ENCODE results near the gene SRRM3. TPM values are rescaled to one million over a fixed set of nuclear protein-coding genes. Genes with fewer than 3 reads are reported as not detected.

SRRM3 gene
- total RNA-seq, 3 donors from 2014 or later (not counting 1 experiment from before 2014, with no cell fraction given): not detected

GRCh38 chr7:76216381-76217082 lies 14.8 kb downstream of the SRRM3 start:
- ATAC-seq (no peak), DNase-seq (no peak)
- no peak overlapping the region for H3K4me3 Mint-ChIP-seq
- H3K4me1 Mint-ChIP-seq: no peaks in the 10 kb centered on the region
- Histone ChIP-seq H3K9me3 (ENCODE audit: control insufficient read depth, insufficient read depth, low read length) (no peaks in the 10 kb centered on the region), H3K4me3 (ENCODE audit: low read length) (no peak overlapping the region), H3K27me3 (ENCODE audit: control insufficient read depth, insufficient read depth, low read length) (no peaks in the 10 kb centered on the region), H3K4me1 (ENCODE audit: control insufficient read depth, insufficient read depth, low read length) (no peaks in the 10 kb centered on the region), H3K36me3 (ENCODE audit: control insufficient read depth, insufficient read depth, low read length) (no peaks in the 10 kb centered on the region), H3K27ac (ENCODE audit: low read length) (no peak overlapping the region)
- H3K27me3 Mint-ChIP-seq (ENCODE audit: low read depth in 2 of 2): peaks cover under 1 to 10% of the 10 kb centered on the region in 2 donors
- TF ChIP-seq, protein P1, sequence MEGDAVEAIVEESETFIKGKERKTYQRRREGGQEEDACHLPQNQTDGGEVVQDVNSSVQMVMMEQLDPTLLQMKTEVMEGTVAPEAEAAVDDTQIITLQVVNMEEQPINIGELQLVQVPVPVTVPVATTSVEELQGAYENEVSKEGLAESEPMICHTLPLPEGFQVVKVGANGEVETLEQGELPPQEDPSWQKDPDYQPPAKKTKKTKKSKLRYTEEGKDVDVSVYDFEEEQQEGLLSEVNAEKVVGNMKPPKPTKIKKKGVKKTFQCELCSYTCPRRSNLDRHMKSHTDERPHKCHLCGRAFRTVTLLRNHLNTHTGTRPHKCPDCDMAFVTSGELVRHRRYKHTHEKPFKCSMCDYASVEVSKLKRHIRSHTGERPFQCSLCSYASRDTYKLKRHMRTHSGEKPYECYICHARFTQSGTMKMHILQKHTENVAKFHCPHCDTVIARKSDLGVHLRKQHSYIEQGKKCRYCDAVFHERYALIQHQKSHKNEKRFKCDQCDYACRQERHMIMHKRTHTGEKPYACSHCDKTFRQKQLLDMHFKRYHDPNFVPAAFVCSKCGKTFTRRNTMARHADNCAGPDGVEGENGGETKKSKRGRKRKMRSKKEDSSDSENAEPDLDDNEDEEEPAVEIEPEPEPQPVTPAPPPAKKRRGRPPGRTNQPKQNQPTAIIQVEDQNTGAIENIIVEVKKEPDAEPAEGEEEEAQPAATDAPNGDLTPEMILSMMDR (IDR thresholded peaks at IDR 0.05): no peak
- whole genome bisulfite sequencing (ENCODE audit: insufficient coverage): 47% methylated on average over 9 of the region's 9 CpGs
- H3K9me3 Mint-ChIP-seq: no peaks in the 10 kb centered on the region
- no peak overlapping the region for H3K27ac Mint-ChIP-seq
- H3K36me3 Mint-ChIP-seq: no peaks in the 10 kb centered on the region
- intact Hi-C loops (cut with micrococcal nuclease): no loop called here

- TF ChIP-seq, protein P1 (IDR thresholded peaks at IDR 0.05): no peak
- Histone ChIP-seq H3K4me3 (ENCODE audit: low read length) (no peak overlapping the region), H3K27ac (ENCODE audit: low read length) (no peak overlapping the region), H3K4me1 (ENCODE audit: control insufficient read depth, insufficient read depth, low read length) (no peaks in the 10 kb centered on the region), H3K36me3 (ENCODE audit: control insufficient read depth, insufficient read depth, low read length) (no peaks in the 10 kb centered on the region), H3K9me3 (ENCODE audit: control insufficient read depth, insufficient read depth, low read length) (no peaks in the 10 kb centered on the region), H3K27me3 (ENCODE audit: control insufficient read depth, insufficient read depth, low read length) (no peaks in the 10 kb centered on the region)
- no peaks in the 10 kb centered on the region for H3K4me1 Mint-ChIP-seq
- DNase-seq: no peak
- intact Hi-C loops (cut with micrococcal nuclease): no loop called here
- no peak overlapping the region for H3K4me3 Mint-ChIP-seq
- H3K27me3 Mint-ChIP-seq (ENCODE audit: low read depth in 2 of 2): peaks cover 12 to 19% of the 10 kb centered on the region in 2 donors
- H3K9me3 Mint-ChIP-seq: no peaks in the 10 kb centered on the region
- H3K27ac Mint-ChIP-seq: no peak overlapping the region
- ATAC-seq: no peak
- H3K36me3 Mint-ChIP-seq: no peaks in the 10 kb centered on the region
- WGBS (ENCODE audit: insufficient coverage): 54% methylated on average over 6 of the region's 6 CpGs
These were observed 16.4 kb downstream of the SRRM3 start for GRCh38 chr7:76217942-76218566.

DNA sequence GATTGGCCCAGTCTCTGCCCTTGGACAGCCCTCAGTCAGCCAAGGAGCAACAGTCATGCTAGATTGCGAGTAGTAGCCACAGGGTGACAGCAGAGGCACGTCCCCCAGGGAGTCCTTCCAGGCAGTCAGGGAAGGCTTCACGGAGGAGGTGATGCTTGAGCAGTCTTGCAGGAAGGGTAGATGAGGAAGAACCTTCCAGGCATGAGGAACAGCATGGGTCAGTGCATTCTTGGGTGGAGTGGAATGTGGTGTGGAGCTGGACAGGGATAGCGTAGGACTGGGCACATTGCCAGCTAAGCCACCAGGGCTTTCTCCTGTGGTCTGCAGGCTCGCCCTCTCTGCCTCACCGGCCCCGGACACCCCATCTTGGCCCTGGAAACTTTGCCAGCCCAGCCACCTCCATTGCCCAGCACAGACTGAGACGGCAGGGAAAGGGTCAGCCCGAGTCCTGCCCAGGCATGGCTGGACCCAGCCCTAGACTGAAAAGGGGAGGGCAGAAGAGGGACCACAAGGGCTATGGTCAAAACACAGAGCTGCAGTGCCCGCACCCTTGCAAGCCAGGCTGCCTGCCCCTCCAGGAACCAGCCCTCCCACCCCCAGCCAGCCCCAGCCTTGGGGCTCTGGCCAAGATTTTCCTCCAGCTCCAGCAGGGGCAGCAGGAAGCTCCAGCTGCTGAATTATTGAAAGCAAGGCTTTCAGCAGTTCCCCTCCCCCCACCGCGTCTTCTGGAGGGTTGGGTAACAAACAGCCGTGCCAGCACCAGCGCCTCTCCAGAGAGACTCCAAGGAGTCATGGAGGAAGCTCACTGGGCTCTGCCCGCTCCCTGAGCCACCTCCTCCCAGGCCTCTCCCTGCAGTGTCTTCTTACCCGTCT lies 18.7 kb downstream of the SRRM3 start:
- no peaks in the 10 kb centered on the region for H3K9me3 ChIP-seq (ENCODE audit: control insufficient read depth, insufficient read depth, low read length)
- H3K27ac ChIP-seq (ENCODE audit: low read length): no peak overlapping the region
- H3K27ac Mint-ChIP-seq: no peak overlapping the region
- H3K36me3 ChIP-seq (ENCODE audit: control insufficient read depth, insufficient read depth, low read length): no peaks in the 10 kb centered on the region
- no peak overlapping the region for H3K4me3 ChIP-seq (ENCODE audit: low read length)
- H3K4me1 Mint-ChIP-seq: no peaks in the 10 kb centered on the region
- no peaks in the 10 kb centered on the region for H3K36me3 Mint-ChIP-seq
- TF ChIP-seq, protein P1 (IDR thresholded peaks at IDR 0.05): no peak
- intact Hi-C loops (cut with micrococcal nuclease): no loop called here
- H3K9me3 Mint-ChIP-seq: no peaks in the 10 kb centered on the region
- peaks cover 3% of the 10 kb centered on the region for H3K27me3 ChIP-seq (ENCODE audit: control insufficient read depth, insufficient read depth, low read length)
- no peak for DNase-seq
- WGBS (ENCODE audit: insufficient coverage): 43% methylated on average over 16 of the region's 16 CpGs
- H3K4me1 ChIP-seq (ENCODE audit: control insufficient read depth, insufficient read depth, low read length): no peaks in the 10 kb centered on the region
- peaks cover 15 to 23% of the 10 kb centered on the region in 2 donors for H3K27me3 Mint-ChIP-seq (ENCODE audit: low read depth in 2 of 2)
- no peak overlapping the region for H3K4me3 Mint-ChIP-seq
- ATAC-seq: no peak

Measured in natural killer cell (primary cell).